WTC11 (cell line): ENCODE data around the gene SERTAD2.

Experiments
- CBFB ChIP-seq: sonication (generic); formaldehyde crosslinking; IDR thresholded peaks from 2 replicates; pipeline ENCODE4 v1.8.1; 2022; ENCODE audit warnings: mild to moderate bottlenecking, low read depth, missing genetic modification reagents
- CTCF ChIP-seq: fragments of 200-600 bp; IDR thresholded peaks from 2 replicates; pipeline ENCODE4 v1.8.0; 2022; ENCODE audit warnings: antibody characterized with exemption
- E2F1 ChIP-seq: sonication (generic); formaldehyde crosslinking; IDR thresholded peaks from 2 replicates; pipeline ENCODE4 v1.8.0; 2022; ENCODE audit warnings: mild to moderate bottlenecking, missing genetic modification reagents
- E2F4 ChIP-seq: sonication (generic); formaldehyde crosslinking; IDR thresholded peaks from 2 replicates; pipeline ENCODE4 v1.8.1; 2022; ENCODE audit warnings: low read depth, mild to moderate bottlenecking, moderate library complexity, missing genetic modification reagents, borderline replicate concordance
- IRF2 ChIP-seq: sonication (generic); formaldehyde crosslinking; IDR thresholded peaks from 2 replicates; pipeline ENCODE4 v1.8.0; 2022; ENCODE audit warnings: low read depth, missing genetic modification reagents, borderline replicate concordance
- OVOL2 ChIP-seq: fragments of 250-450 bp; sonication (Bioruptor Pico); IDR thresholded peaks from 2 replicates; pipeline ENCODE4 v1.9.0; 2021; ENCODE audit warnings: mild to moderate bottlenecking, borderline replicate concordance
- SMAD4 ChIP-seq: sonication (generic); formaldehyde crosslinking; IDR thresholded peaks from 2 replicates; pipeline ENCODE4 v1.8.0; 2022; ENCODE audit warnings: mild to moderate bottlenecking, missing genetic modification reagents
- SOX15 ChIP-seq: fragments of 250-450 bp; sonication (Bioruptor Pico); IDR thresholded peaks from 2 replicates; pipeline ENCODE4 v1.9.0; 2021; ENCODE audit warnings: mild to moderate bottlenecking
- USF2 ChIP-seq: sonication (generic); formaldehyde crosslinking; IDR thresholded peaks from 2 replicates; pipeline ENCODE4 v1.8.1; 2023; ENCODE audit warnings: mild to moderate bottlenecking, missing genetic modification reagents, moderate library complexity
- ZBTB21 ChIP-seq: sonication (generic); formaldehyde crosslinking; IDR thresholded peaks from 2 replicates; pipeline ENCODE4 v1.8.1; 2023; ENCODE audit warnings: mild to moderate bottlenecking, missing genetic modification reagents, borderline replicate concordance
- ZNF317 ChIP-seq: sonication (generic); formaldehyde crosslinking; IDR thresholded peaks from 2 replicates; pipeline ENCODE4 v1.8.1; 2023; ENCODE audit warnings: low read depth, mild to moderate bottlenecking, moderate library complexity, missing genetic modification reagents, borderline replicate concordance

- TF ChIP-seq CTCF (no peak), ZBTB21 (no peak), E2F4 (no peak), USF2 (CRISPR knock-in tag) (no peak), ZNF317 (CRISPR knock-in tag) (no peak), E2F1 (CRISPR knock-in tag) (no peak), OVOL2 (CRISPR knock-in tag) (no peak), SOX15 (CRISPR knock-in tag) (no peak), CBFB (CRISPR knock-in tag) (no peak), SMAD4 (CRISPR knock-in tag) (no peak), IRF2 (CRISPR knock-in tag) (no peak)
Observed at GRCh38 chr2:64615844-64616536, 37.7 kb downstream of the SERTAD2 start.
